ENCODE data around the gene JCAD. TPM values are rescaled to one million over a fixed set of nuclear protein-coding genes. Genes with fewer than 3 reads are reported as not detected.

JCAD gene
- total and polyA plus RNA-seq, 10 of the 15 experiments (the other 5 are each of a cell fraction or from before 2014, with no cell fraction given): 0.28 TPM; not detected in 9

DNA sequence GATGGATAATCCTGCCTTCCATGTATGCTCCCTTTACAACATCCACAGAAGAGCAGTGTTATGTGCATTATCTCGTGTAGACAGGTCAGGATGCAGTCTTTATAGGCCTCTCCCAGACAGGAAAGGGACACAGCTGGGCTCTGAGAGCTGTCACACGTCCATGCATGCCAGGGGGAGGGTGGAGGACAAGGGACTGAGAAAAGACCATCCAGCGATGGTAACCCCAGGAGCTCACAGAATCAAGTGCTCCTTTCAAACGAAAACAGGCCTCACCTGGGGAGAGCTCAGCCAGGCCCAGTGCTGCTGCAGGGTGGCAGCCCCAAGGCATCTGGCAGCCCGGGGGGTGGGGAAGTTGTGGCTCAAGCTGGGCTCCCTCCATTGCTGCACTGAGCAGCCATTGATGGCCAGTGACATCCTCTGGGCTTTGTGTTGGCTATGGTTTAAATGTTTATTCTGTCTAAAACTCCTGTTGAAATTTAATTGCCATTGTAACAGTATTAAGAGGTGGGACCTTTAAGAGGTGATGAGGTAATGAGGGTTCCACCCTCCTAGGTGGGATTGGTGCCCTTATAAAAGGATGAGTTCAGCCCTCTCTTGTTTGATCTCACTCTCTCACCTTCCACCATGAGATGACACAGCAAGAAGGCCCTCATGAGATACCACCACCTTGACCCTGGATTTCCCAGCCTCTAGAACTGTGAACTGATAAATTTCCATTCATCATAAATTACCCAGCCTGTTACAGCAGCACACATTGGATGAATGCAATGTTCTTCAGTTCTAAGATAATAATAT lies 15.7 kb downstream of the JCAD start:
- H3K9ac ChIP-seq (ENCODE audit: control insufficient read depth, insufficient read depth, low read length): no peak overlapping the region
- no peak overlapping the region for H3K4me2 ChIP-seq (ENCODE audit: control insufficient read depth, insufficient read depth)
- no TSS peak for BruUV-seq (replicated peaks)
- ChIA-PET SMC1A (ENCODE audit: uncharacterized antibody, unreplicated experiment) (no interaction called here), POLR2A (no interaction called here), RAD21 (ENCODE audit: unreplicated experiment) (no interaction called here), CTCF (no interaction called here)
- no peaks in the 10 kb centered on the region for H3K36me3 ChIP-seq (ENCODE audit: control insufficient read depth in 2 of 2, insufficient read depth in 2 of 2, low read length in 1 of 2)
- TF ChIP-seq SMAD1 (IDR thresholded peaks at IDR 0.05; ENCODE audit: low read depth, partially characterized antibody) (no peak), MEF2B (IDR thresholded peaks at IDR 0.05; ENCODE audit: partially characterized antibody, poor library complexity, severe bottlenecking) (no peak), HDAC2 (IDR thresholded peaks at IDR 0.05) (no peak), ZNF622 (IDR thresholded peaks at IDR 0.05) (no peak), SMC3 (IDR thresholded peaks at IDR 0.05; ENCODE audit: borderline replicate concordance, low read length) (no peak), MXI1 (IDR thresholded peaks at IDR 0.05; ENCODE audit: low read depth, low read length) (no peak), GATAD2B (conservative IDR thresholded peaks at IDR 0.05; ENCODE audit: low read depth) (no peak), HCFC1 (IDR thresholded peaks at IDR 0.05; ENCODE audit: low read length) (no peak), ZNF207 (IDR thresholded peaks at IDR 0.05; ENCODE audit: borderline replicate concordance) (no peak), RELA (IDR thresholded peaks at IDR 0.05; ENCODE audit: borderline replicate concordance, partially characterized antibody) (no peak), ATF7 (IDR thresholded peaks at IDR 0.05; ENCODE audit: low read depth) (no peak), STAT1 (conservative IDR thresholded peaks at IDR 0.05) (no peak)
- TF ChIP-seq, protein P1, sequence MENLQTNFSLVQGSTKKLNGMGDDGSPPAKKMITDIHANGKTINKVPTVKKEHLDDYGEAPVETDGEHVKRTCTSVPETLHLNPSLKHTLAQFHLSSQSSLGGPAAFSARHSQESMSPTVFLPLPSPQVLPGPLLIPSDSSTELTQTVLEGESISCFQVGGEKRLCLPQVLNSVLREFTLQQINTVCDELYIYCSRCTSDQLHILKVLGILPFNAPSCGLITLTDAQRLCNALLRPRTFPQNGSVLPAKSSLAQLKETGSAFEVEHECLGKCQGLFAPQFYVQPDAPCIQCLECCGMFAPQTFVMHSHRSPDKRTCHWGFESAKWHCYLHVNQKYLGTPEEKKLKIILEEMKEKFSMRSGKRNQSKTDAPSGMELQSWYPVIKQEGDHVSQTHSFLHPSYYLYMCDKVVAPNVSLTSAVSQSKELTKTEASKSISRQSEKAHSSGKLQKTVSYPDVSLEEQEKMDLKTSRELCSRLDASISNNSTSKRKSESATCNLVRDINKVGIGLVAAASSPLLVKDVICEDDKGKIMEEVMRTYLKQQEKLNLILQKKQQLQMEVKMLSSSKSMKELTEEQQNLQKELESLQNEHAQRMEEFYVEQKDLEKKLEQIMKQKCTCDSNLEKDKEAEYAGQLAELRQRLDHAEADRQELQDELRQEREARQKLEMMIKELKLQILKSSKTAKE (IDR thresholded peaks at IDR 0.05; ENCODE audit: low read depth, poor library complexity, severe bottlenecking): no peak
- TF ChIP-seq, protein P2, sequence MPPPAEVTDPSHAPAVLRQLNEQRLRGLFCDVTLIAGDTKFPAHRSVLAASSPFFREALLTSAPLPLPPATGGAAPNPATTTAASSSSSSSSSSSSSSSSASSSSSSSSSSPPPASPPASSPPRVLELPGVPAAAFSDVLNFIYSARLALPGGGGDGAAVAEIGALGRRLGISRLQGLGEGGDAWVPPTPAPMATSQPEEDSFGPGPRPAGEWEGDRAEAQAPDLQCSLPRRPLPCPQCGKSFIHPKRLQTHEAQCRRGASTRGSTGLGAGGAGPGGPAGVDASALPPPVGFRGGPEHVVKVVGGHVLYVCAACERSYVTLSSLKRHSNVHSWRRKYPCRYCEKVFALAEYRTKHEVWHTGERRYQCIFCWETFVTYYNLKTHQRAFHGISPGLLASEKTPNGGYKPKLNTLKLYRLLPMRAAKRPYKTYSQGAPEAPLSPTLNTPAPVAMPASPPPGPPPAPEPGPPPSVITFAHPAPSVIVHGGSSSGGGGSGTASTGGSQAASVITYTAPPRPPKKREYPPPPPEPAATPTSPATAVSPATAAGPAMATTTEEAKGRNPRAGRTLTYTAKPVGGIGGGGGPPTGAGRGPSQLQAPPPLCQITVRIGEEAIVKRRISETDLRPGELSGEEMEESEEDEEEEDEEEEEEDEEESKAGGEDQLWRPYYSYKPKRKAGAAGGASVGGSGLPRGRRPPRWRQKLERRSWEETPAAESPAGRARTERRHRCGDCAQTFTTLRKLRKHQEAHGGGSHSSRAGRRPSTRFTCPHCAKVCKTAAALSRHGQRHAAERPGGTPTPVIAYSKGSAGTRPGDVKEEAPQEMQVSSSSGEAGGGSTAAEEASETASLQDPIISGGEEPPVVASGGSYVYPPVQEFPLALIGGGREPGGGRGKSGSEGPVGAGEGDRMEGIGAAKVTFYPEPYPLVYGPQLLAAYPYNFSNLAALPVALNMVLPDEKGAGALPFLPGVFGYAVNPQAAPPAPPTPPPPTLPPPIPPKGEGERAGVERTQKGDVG (CRISPR knock-in tag; IDR thresholded peaks at IDR 0.05): no peak
- H4K20me1 ChIP-seq (ENCODE audit: control insufficient read depth, insufficient read depth): no peaks in the 10 kb centered on the region
- FAIRE-seq (no peak), DNase-seq (ENCODE audit: low read depth, low spot score) (no peak), ATAC-seq (no peak)
- H3K4me1 ChIP-seq (ENCODE audit: control insufficient read depth, insufficient read depth, low read length): no peaks in the 10 kb centered on the region
- WGBS (ENCODE audit: insufficient coverage, insufficient replicate concordance, low lambda C conversion rate, missing lambda C conversion rate): 8% methylated on average over 5 of the region's 5 CpGs
- H3K27me3 ChIP-seq (replicated peaks in 1 of 2; ENCODE audit: control insufficient read depth in 2 of 2, insufficient read depth in 2 of 2, low read length in 1 of 2): peaks cover 0 to 6% of the 10 kb centered on the region in 2 experiments; a peak in 3 of 4 replicates
- no peak overlapping the region for H3K4me3 ChIP-seq
- H3K79me2 ChIP-seq (ENCODE audit: control insufficient read depth, insufficient read depth, low read length): no peaks in the 10 kb centered on the region
- in situ Hi-C loops (cut with MboI): no loop called here
- H3K27ac ChIP-seq (ENCODE audit: control insufficient read depth, insufficient read depth): no peak overlapping the region
- H2AFZ ChIP-seq (ENCODE audit: control insufficient read depth, low read depth, low read length): no peak overlapping the region
- intact Hi-C loops (cut with micrococcal nuclease; ENCODE audit: unreplicated experiment): no loop called here
- no peaks in the 10 kb centered on the region for H3K9me3 ChIP-seq (replicated peaks; ENCODE audit: control insufficient read depth, insufficient read depth, low read length)

All from GM12878 (cell line).